Transverse colon (tissue), 4 donors: ENCODE measurements around the gene SNX32.

ENCODE experiments used
- CTCF ChIP-seq, 5 experiments: fragments of 200-600 bp in 3 of 5; fragments of 450-650 bp in 2 of 5; sonication (generic) in 3 of 5; IDR thresholded peaks; 1 replicate in 2 of 5; 2 replicates in 3 of 5; pipeline ENCODE4 v1.5.1; 2016 to 2017; ENCODE audit warnings: antibody characterized with exemption in 5 of 5, inconsistent platforms in 3 of 5, mild to moderate bottlenecking in 2 of 5, moderate library complexity in 1 of 5
- POLR2A ChIP-seq: fragments of 450-650 bp; IDR thresholded peaks from one replicate; pipeline ENCODE4 v1.6.1; 2016; ENCODE audit warnings: antibody characterized with exemption, mild to moderate bottlenecking, moderate library complexity
- POLR2AphosphoS5 ChIP-seq, 3 donors: sonication (generic); formaldehyde crosslinking; IDR thresholded peaks; one replicate each; pipeline ENCODE4 v1.6.1; 2016; ENCODE audit warnings: antibody characterized with exemption in 3 of 3

GRCh38 chr11:65796726-65797601 lies 36.8 kb upstream of the SNX32 start:
- TF ChIP-seq CTCF (IDR thresholded peaks at IDR 0.05): no peak
- no peak for TF ChIP-seq POLR2AphosphoS5 (IDR thresholded peaks at IDR 0.05)
- TF ChIP-seq POLR2A: no peak
